HG03457 (cell line): Measurements from ENCODE around the gene EHBP1.
A peak's percentile ranks its signal among the peaks of the same experiment; 100 is the strongest.
"Not testable (repeated sequence)": the region's sequence is repeated elsewhere in the genome, so short reads cannot be mapped to it uniquely, and the experiment has no call there.

ENCODE experiments used
- ATAC-seq: cut with Tn5 transposase; IDR thresholded peaks from one replicate; pipeline ENCODE4 v1.9.1; 2021; ENCODE audit warnings: moderate number of reproducible peaks; ENCODE audit not compliant: unreplicated experiment

Gene EHBP1

DNA sequence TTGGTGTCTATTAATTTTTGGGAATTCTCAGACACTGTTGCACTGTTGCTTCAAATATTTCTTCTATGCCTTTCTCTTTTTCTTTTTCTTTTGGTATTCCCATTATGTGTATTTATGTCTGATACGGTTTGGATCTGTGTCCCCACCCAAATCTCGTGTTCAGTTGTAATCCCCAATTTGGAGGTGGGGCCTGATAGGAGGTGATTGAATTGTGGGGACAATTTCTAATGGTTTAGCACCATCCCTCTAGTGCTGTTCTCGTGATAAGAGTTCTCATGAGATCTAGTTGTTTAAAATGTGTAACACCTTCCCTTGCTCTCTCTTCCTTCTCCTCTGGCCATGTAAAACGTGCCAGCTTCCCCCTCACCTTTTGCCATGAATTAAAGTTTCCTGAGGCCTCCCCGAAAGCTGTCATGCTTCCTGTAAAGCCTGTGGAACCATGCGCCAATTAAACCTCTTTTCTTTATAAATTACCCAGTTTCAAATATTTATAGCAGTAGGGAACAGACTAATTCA lies 26.8 kb downstream of the EHBP1 start:
- no peak for ATAC-seq

DNA sequence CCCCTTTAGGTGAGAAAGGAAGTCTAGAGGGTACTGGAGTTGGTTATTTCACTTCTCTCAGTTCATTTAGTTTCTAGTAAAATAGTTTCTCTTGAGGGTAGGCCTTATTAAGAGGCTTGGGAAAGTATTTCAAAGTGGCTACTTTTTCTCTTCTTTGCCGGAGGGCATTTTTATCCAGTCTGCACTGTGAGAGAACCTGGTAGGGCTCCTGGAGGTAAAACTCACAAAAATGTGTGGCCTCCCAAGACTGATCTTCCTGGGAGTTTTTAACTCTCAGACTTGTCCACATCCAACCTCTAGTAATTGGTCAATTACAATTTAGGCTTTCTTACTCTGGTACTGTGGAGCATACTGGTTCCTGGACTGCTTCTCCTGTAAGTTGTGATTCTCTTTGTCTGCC lies 28.0 kb downstream of the EHBP1 start:
- no peak for ATAC-seq

DNA sequence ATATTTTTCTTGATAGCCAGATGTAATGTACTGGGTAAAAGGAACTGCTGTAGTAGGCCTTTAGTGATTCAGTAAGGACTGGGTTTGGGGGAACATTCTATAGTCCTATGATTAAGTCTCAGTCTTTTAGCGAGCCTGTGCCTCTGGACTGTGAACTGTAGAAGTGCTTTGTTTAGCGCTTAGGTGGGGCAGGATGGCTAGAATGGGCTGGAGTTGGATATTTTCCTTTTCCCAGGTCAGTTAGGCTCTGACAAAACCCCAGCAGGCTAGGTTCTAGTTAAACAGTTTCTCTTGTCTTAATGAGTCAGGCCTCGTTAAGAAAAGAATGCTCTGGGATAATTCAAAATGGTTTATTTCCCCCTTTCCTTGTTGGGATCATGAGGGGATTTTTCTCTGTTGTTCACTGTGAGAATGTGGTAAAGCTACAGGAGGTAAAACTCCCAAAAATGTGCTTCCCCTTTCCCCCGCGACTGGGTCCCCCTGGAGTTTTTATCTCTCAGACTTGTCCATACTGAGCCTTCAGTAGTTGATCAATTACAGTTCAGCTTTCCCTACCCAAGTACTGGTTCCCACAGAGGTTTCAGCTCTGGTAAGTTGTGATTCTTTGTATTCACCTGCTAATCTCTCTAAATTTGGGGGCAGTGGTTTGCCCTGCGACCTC lies 31.5 kb downstream of the EHBP1 start:
- ATAC-seq: peak; percentile 36

DNA sequence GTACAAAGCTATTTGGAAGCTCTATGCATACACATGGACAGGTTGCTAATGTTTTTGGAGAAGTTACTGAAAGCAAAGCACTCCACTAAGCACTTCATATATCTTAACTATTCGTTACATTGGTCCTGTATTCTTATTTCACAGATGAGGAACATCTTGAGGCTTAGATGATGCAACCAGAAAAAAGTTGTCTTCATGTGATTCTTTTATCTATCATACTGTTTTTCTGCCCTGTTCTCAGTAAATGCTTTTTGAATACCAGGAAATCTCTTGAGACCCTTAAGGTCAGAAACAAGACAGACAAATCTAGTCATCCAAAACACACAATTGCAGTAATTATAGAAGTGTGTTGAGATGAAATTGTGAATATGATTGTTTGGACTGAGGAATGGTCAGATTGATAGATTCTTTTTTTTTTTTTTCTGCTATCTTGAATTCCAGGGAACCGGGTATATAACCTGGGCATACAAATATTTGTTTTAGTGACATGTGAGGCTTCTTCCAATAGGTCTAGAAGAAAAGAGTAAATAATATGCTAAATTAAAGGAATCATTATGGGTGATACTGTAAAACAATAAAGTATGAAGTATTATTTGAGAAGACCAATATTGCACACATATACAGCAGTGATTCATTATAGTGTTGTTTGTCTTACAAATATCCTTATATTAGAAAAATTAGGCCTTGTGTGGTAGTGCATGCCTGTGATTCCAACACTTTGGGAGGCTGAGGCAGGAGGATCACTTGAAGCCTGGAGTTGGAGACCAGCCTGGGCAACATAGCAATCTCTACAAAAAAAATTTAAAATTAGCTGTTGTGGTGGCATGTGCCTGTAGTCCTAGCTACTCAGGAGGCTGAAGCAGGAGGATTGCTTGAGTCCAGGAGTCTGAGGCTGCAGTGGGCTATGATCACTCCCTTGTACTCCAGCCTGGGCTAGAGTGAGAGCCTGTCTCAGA lies 33.7 kb downstream of the EHBP1 start:
- ATAC-seq: no peak

- no peak for ATAC-seq
These were observed 34.7 kb downstream of the EHBP1 start for GRCh38 chr2:62740221-62740620.

DNA sequence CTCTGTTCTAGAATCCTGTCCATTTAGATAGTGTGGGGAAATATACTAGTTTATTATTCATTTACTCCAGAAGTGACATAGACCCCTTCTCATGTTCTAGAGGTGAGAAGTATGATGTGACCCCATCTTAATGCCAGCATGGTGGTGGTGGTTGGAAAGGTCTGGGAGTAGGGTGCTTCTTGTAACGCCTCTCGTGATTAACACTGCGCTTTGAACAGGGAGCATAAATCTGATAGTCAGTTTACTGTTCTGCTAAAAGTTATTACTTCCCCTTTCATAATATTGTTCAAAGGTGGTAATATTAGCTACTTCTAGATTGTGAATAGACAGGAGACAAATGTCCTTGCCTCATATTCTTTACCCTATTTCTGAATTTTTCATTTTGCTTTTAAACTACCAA lies 35.6 kb downstream of the EHBP1 start:
- no peak for ATAC-seq

GRCh38 chr2:62741954-62742722 lies 36.6 kb downstream of the EHBP1 start:
- ATAC-seq: no peak

DNA sequence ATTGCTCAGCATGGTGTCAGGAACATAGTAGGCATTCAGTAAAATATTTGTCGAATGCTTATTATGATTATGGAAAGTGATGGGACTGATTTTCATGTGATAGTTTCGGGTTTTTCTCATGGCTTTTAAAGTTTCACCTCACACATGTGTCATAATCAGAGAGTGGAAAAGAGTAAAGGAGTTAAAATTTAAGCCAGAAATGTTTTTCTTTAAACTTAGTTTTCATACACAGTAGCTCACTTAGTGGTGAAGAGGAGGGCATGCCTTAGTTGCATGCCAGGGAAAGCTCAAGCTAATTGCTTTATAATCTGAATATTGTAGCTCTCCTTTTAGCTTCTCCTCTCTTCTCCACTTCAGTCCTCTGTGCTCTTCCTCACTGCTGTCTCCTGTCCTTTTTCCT lies 38.0 kb downstream of the EHBP1 start:
- ATAC-seq: no peak

DNA sequence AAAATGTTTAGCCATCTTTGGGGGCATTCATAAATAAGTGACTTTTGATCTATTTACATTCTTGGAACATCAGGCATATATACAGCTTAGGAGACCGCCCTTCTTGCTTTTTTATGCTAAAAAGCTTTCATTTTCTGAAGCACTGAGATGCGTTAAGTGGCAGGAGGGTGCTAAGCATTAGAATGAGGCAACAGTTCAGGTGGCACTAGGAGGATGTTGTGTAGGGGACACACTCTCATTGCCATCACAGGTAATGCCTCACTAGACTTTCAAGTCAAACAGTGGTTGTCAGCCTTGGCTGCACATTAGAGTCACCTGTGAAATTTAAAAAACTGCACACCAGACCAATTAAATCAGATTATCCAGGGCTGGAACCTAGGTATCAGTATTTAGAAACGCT lies 39.1 kb downstream of the EHBP1 start:
- no peak for ATAC-seq

DNA sequence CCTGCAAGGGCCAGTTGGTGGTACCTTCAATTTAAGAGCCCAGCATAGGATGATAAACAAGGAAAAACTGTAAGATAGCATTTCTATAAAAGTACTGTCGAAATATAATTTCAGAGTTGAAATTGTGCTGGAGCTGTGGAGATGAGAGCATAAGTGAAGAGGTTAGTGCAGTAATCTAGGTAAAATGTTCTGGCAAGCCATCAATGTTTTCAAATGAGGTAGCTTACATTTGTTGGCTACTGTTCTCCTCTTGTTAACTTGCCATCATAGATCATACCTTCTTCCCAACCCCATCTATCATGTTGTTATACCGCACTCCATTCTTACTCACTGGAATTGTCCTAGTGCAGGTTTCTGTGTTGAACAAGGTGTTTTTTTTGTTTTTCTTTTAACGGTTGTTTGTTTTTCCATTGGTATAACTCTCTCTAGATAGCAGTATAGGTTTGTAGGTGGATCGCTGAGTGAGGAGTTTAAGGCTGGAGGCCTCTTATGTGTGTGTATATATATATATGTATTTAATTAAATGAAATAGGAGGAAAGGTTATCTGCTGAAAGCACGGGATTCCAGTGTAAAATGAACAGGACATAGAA lies 40.5 kb downstream of the EHBP1 start:
- no peak for ATAC-seq

DNA sequence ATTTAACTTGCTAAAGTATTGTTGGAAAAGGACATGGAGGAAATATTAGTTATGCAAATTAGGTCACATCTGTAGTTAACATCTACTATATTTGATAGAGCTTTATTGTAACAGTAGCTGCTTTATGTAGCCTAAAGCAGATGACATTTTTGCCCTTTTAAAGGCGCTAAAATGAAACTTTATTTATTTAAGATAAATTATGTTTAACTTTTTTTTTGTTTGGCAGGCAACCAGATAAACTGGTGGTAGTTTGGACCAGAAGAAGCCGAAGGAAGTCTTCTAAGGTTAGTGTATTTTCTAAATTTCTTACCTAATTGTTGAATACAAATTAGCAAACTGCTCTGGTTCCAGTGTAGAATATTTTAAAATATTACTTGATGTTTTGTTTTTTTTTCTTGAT lies 41.7 kb downstream of the EHBP1 start:
- ATAC-seq: no peak

DNA sequence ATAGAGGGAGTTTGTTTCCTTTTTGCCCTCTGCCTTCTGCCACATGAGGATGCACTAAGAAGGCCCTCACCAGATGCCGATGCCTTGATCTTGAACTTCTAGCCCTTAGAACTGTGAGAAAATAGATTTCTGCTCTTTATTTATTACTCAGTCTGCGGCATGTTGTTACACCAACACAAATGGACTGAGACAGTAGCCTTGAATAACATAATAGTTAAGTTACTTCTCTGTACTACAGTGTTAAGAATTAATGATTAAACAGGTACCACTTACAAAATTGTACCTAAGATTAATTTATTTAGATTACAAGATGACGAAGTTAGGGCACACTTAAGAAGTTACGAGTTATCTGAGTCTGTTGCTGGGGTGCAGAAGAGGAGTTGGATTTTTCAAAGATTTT lies 42.4 kb downstream of the EHBP1 start:
- no peak for ATAC-seq

DNA sequence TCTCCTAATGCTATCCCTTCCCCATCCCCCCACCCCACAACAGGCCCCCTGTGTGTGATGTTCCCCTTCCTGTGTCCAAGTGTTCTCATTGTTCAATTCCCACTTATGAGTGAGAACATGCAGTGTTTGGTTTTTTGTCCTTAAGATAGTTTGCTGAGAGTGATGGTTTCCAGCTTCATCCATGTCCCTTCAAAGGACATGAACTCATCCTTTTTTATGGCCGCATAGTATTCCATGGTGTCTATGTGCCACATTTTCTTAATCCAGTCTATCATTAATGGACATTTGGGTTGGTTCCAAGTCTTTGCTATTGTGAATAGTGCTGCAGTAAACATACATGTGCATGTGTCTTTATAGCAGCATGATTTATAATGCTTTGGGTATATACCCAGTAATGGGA lies 43.6 kb downstream of the EHBP1 start:
- not testable (repeated sequence) for ATAC-seq

GRCh38 chr2:62757029-62757428 lies 51.5 kb downstream of the EHBP1 start:
- no peak for ATAC-seq

- no peak for ATAC-seq
These were observed 54.5 kb downstream of the EHBP1 start for GRCh38 chr2:62760026-62760425.

GRCh38 chr2:62760555-62760954 lies 55.0 kb downstream of the EHBP1 start:
- no peak for ATAC-seq

DNA sequence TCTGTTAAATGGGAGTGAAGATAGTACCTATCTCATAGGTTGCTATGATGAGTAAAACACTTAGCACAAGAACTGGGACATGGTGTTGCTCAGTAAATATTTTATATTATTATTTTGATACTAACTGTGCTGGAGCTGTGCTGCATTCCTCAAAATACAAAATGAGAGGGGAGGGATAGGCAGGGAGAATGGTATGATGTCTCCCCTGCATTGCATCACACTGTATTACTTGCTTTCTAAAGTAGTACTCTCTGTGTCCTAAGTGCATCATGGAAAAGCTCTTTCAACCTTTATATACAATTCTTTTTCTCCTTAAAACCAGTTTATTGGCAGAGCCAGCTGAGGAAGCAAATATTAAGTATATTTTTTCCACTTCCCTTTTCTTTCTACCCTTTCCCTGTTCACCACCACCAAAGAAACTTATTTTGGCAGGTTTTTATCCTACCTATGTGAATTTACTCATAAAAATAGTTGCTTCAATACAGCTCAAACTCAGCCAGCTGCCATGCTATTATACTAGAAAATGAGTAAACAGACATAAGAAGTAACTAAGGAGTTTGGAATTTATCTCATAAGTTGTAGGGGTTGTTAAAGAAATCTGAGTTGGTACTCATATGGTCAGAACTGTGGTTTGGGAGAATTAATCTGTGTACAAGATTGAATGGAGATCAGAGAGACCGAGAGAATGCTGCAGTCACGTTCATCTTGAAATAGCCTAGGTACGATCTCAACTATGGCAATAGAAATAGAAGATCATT lies 60.3 kb downstream of the EHBP1 start:
- no peak for ATAC-seq

DNA sequence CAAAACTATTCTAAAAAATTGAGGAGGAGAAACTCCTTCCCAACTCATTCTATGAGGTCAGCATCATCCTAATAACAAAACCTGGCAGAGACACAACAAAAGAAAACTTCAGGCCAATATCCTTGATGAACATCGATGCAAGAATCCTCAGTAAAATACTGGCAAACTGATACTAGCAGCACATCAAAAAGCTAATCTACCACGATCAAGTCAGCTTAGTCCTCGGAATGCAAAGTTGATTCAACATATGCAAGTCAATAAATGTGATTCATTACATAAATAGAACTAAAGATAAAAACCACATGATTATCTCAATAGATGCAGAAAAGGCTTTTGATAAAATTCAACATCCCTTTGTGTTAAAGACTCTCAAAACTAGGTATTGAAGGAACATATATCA lies 63.1 kb downstream of the EHBP1 start:
- no peak for ATAC-seq

- no peak for ATAC-seq
These were observed 65.1 kb downstream of the EHBP1 start for GRCh38 chr2:62770629-62771028.
